Measurements from ENCODE around the gene GRAMD1B. TPM values are rescaled to one million over a fixed set of nuclear protein-coding genes. Genes with fewer than 3 reads are reported as not detected.
A peak's percentile ranks its signal among the peaks of the same experiment; 100 is the strongest.

GRAMD1B gene
- total RNA-seq, 3 donors from 2014 or later: 2.0 to 10.2 (median 8.2) TPM

DNA sequence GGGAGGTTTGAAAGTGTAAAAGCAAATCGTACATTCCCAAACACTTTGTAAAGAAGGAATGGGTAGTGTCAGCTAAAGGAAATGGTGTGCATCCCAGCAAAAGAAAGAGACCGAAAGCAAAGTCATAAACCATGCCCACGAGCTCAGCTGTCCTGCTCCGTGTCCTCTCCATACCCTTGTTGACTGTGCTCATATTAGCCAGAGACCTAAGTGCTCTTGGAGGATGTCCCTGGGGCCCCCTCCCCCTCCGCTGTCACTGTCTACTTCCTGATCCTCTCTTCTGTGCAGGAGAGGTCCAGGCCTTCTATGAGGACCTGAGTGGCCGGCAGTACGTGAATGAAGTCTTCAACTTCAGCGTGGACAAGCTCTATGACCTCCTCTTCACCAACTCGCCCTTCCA, 178.3 kb downstream of the GRAMD1B start:
- intact Hi-C loops (cut with DNase I; ENCODE audit: low total_unique reads): no loop called here
- H3K27ac ChIP-seq: no peak overlapping the region
- no peak overlapping the region for H3K4me3 ChIP-seq
- no peak for DNase-seq (ENCODE audit: low spot score in 2 of 2)
- TF ChIP-seq POLR2AphosphoS5 (IDR thresholded peaks at IDR 0.05) (no peak), CTCF (IDR thresholded peaks at IDR 0.05) (no peak), POLR2A (IDR thresholded peaks at IDR 0.05) (no peak)
- H3K27me3 ChIP-seq: no peaks in the 10 kb centered on the region
- H3K36me3 ChIP-seq: no peaks in the 10 kb centered on the region
- H3K4me1 ChIP-seq: no peaks in the 10 kb centered on the region
- H3K9me3 ChIP-seq: no peaks in the 10 kb centered on the region

- no peak overlapping the region for H3K4me3 ChIP-seq
- no peaks in the 10 kb centered on the region for H3K4me1 ChIP-seq
- no peaks in the 10 kb centered on the region for H3K36me3 ChIP-seq
- no peak for TF ChIP-seq POLR2A (IDR thresholded peaks at IDR 0.05)
- no peak for TF ChIP-seq CTCF (IDR thresholded peaks at IDR 0.05)
- TF ChIP-seq POLR2AphosphoS5 (IDR thresholded peaks at IDR 0.05): no peak
- DNase-seq (ENCODE audit: low spot score in 2 of 2): no peak
- no peak overlapping the region for H3K27ac ChIP-seq
- no peaks in the 10 kb centered on the region for H3K27me3 ChIP-seq
- intact Hi-C loops (cut with DNase I; ENCODE audit: low total_unique reads): no loop called here
- no peaks in the 10 kb centered on the region for H3K9me3 ChIP-seq
Observed at GRCh38 chr11:123608945-123609344, 178.9 kb downstream of the GRAMD1B start.

DNA sequence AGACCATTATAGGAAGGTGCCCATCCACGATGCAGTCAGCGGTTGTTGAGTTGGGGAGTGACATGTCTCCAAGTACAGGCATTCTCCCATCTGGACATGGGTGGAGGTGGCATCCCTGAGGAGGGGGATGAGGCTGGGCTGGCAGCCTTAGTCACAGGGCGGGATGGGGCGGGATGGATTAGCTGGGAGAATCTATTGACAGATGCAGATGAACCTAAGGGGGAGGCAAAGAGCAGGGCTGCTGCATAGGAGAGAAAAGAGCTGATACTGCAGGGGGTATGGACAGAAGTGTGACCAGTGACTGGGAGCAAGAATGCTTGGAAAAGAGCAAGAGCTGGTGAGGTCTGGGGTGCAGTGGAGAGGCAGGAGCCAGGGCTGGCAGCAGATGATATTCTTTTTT, 181.6 kb downstream of the GRAMD1B start:
- Histone ChIP-seq H3K9me3 (no peaks in the 10 kb centered on the region), H3K27ac (no peak overlapping the region), H3K4me3 (no peak overlapping the region), H3K27me3 (no peaks in the 10 kb centered on the region), H3K4me1 (no peaks in the 10 kb centered on the region), H3K36me3 (no peaks in the 10 kb centered on the region)
- TF ChIP-seq CTCF (IDR thresholded peaks at IDR 0.05) (no peak), POLR2AphosphoS5 (IDR thresholded peaks at IDR 0.05) (no peak), POLR2A (IDR thresholded peaks at IDR 0.05) (no peak)
- no peak for DNase-seq (ENCODE audit: low spot score in 2 of 2)
- intact Hi-C loops (cut with DNase I; ENCODE audit: low total_unique reads): no loop called here

DNA sequence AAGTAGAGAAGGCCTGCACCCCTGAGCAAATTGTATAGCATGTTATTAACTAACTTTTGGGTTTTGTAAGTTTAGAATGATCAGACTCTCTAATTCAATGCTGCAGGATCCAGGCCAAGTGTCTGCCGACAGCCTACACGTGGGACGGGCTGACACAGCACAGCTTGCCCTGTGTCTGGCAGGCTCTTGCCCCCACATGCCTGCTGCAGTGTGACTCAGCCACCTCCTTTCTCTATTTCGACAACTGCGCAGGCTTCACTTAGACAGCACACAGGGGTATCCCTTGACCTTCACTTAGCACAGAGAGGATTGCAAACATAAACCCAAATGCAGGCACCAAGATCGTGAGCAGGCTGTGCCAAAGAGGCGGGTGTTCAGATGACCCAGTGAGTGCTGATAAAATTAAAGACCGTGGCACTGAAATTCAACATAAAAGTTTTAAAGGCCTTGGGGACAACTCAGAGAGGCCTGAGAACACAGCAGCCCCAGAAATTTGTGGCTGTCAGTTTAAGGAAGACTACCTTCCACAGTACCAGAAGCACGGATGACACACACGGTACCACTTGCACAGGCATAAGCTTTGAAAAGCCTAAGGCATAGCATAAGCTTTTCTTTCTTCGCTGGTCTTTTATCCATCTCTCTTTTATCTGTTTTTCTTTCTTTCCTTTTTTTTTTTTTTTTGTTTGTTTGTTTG, 186.6 kb downstream of the GRAMD1B start:
- H3K9me3 ChIP-seq: no peaks in the 10 kb centered on the region
- no peak overlapping the region for H3K27ac ChIP-seq
- peak in 1 of 2 donors; percentile 18 for DNase-seq (ENCODE audit: low spot score in 2 of 2)
- TF ChIP-seq POLR2A (IDR thresholded peaks at IDR 0.05): no peak
- no peak for TF ChIP-seq POLR2AphosphoS5 (IDR thresholded peaks at IDR 0.05)
- no peak for TF ChIP-seq CTCF (IDR thresholded peaks at IDR 0.05)
- no peaks in the 10 kb centered on the region for H3K4me1 ChIP-seq
- no peak overlapping the region for H3K4me3 ChIP-seq
- intact Hi-C loops (cut with DNase I; ENCODE audit: low total_unique reads): no loop called here
- H3K36me3 ChIP-seq: no peaks in the 10 kb centered on the region
- no peaks in the 10 kb centered on the region for H3K27me3 ChIP-seq

DNA sequence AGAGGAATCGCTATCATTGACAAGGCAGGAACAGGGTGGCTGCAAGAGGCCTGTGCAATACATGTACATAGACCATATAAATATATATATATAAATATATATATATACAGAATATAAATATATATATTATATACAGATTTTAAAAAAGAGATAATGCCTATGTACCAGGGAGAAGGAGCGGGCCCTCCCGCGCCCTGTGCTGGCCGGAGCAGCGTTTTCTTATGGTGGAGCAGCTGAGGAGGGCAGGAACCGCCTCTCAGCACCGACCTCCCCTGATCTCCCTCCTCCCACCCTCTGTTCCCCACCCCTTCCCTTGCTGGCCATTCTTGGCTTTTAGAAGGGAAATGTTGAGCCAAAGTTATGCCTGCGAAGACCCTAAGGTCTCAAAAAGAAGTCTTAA, 192.5 kb downstream of the GRAMD1B start:
- H3K27me3 ChIP-seq: no peaks in the 10 kb centered on the region
- H3K36me3 ChIP-seq: no peaks in the 10 kb centered on the region
- no peak overlapping the region for H3K27ac ChIP-seq
- TF ChIP-seq POLR2AphosphoS5 (IDR thresholded peaks at IDR 0.05) (no peak), POLR2A (IDR thresholded peaks at IDR 0.05) (no peak), CTCF (IDR thresholded peaks at IDR 0.05) (no peak)
- no peak overlapping the region for H3K4me3 ChIP-seq
- intact Hi-C loops (cut with DNase I; ENCODE audit: low total_unique reads): no loop called here
- no peaks in the 10 kb centered on the region for H3K4me1 ChIP-seq
- no peak for DNase-seq (ENCODE audit: low spot score in 2 of 2)
- H3K9me3 ChIP-seq: no peaks in the 10 kb centered on the region

Measured in breast epithelium (tissue), 4 donors.